ENCODE results near the gene PER2. TPM values are rescaled to one million over a fixed set of nuclear protein-coding genes. Genes with fewer than 3 reads are reported as not detected.

Gene PER2
- polyA plus RNA-seq, 2 of the 4 experiments (the other 2 are of a cell fraction): 3.4 to 8.5 TPM

DNA sequence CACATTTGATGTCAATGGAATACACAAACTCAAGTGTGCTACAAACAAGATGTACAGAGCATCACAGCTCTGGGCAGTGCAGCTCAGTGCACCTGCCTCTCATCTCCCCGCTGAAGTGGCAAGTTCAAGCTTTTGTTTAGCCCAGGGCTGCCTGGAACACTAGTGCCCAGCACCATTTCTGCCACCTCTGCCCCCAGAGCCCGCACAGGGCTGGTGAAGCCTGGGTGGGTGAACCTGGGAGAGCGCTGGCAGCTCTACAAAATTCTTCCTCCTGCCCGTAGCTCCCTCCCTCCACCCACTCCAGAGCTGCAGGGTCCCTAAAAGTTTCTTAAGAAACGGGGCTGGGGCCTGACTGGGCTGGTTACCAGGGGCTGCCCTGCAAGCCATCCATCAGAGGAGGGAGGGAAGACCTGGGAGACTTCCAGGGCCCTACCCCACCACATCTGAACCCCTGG is 50.1 kb downstream of the PER2 start:
- CTCF ChIA-PET: interaction anchor here (0.6 to 3.4 kb wide), 7 partner anchors 10 to 257 kb away, joined by 3 to 18 read pairs (median 3); partner anchors contain the start of gene ILKAP
- peaks cover 9% of the 10 kb centered on the region; the same call in 1 of the 3 replicates for H3K4me1 ChIP-seq

DNA sequence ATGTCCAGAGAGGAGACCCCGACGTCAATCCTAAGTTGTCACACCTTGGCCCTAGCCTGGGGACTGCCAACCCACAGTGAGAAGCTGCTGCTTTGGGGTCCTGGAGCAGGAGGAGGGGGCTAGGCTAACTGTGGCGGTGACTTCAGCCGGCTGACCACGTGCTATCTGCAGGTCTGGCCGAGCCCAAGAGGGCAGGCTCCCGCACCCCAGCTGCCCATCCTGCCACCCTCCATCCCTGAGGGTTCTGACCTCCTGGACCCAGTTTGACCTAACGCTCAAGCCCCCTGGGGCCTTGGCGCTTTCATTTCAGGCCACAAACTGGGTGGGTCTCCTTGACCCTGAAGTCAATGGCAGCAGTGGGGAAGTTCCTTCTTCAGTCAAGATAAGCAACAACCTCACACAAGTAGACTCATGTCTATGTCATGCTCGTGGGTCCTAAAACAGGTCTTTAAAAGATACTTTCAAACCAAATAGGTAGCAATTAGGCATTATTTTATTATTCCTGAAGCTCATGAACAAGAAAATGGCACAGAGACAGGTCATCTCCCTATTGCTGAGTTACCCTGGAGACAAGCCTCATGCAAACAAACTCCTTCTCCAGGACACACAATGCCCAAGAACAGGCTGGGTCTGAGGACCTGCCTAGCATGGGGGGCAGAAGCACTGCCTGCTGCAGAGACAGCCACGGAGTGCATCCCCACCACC is 50.8 kb downstream of the PER2 start:
- DNase-seq (ENCODE audit: low read depth in 1 of 2, low spot score in 1 of 2) (no peak), FAIRE-seq (no peak), ATAC-seq (no peak)
- no peak overlapping the region for H3K4me3 ChIP-seq
- H3K4me1 ChIP-seq: peaks cover 9% of the 10 kb centered on the region; the same call in 1 of the 3 replicates
- WGBS (ENCODE audit: missing lambda C conversion rate): 86% methylated on average over 11 of the region's 11 CpGs
- H3K4me2 ChIP-seq: no peak overlapping the region
- ChIA-PET CTCF (interaction anchor here (0.6 to 1.3 kb wide), 3 partner anchors 20 to 256 kb away, joined by 3 read pairs; no protein-coding TSS in a partner anchor), POLR2A (no interaction called here)
- no peak overlapping the region for H3K27ac ChIP-seq
- TF ChIP-seq SMC3 (IDR thresholded peaks at IDR 0.05) (no peak), ESRRA (IDR thresholded peaks at IDR 0.05; ENCODE audit: borderline replicate concordance, low read length) (no peak)
- H3K9me3 ChIP-seq: no peaks in the 10 kb centered on the region

More for the DNA sequence above, 50.1 kb downstream of the PER2 start:
- TF ChIP-seq EP300 (IDR thresholded peaks at IDR 0.05) (no peak), CEBPB (IDR thresholded peaks at IDR 0.05) (no peak), JUNB (IDR thresholded peaks at IDR 0.05) (no peak), CBX2 (IDR thresholded peaks at IDR 0.05; ENCODE audit: borderline replicate concordance, low read depth) (no peak), HOXB5 (CRISPR knock-in tag; IDR thresholded peaks at IDR 0.05) (no peak), TFCP2L1 (CRISPR knock-in tag; IDR thresholded peaks at IDR 0.05) (no peak), POLR2AphosphoS2 (conservative IDR thresholded peaks at IDR 0.05; ENCODE audit: low read length) (no peak), CHD2 (IDR thresholded peaks at IDR 0.05; ENCODE audit: low read length, partially characterized antibody) (no peak), NR3C1 (IDR thresholded peaks at IDR 0.05) (no peak), HDAC2 (IDR thresholded peaks at IDR 0.05) (no peak), ZC3H11A (IDR thresholded peaks at IDR 0.05) (no peak), ESRRA (IDR thresholded peaks at IDR 0.05; ENCODE audit: borderline replicate concordance, low read length) (no peak), EHF (CRISPR knock-in tag; IDR thresholded peaks at IDR 0.05) (no peak), FOSL2 (IDR thresholded peaks at IDR 0.05) (no peak), FOSL2 (CRISPR knock-in tag; IDR thresholded peaks at IDR 0.05) (no peak), RCOR1 (IDR thresholded peaks at IDR 0.05; ENCODE audit: low read depth, low read length) (no peak), NPAS2 (CRISPR knock-in tag; IDR thresholded peaks at IDR 0.05; ENCODE audit: borderline replicate concordance) (no peak)
- TF ChIP-seq, protein P1, sequence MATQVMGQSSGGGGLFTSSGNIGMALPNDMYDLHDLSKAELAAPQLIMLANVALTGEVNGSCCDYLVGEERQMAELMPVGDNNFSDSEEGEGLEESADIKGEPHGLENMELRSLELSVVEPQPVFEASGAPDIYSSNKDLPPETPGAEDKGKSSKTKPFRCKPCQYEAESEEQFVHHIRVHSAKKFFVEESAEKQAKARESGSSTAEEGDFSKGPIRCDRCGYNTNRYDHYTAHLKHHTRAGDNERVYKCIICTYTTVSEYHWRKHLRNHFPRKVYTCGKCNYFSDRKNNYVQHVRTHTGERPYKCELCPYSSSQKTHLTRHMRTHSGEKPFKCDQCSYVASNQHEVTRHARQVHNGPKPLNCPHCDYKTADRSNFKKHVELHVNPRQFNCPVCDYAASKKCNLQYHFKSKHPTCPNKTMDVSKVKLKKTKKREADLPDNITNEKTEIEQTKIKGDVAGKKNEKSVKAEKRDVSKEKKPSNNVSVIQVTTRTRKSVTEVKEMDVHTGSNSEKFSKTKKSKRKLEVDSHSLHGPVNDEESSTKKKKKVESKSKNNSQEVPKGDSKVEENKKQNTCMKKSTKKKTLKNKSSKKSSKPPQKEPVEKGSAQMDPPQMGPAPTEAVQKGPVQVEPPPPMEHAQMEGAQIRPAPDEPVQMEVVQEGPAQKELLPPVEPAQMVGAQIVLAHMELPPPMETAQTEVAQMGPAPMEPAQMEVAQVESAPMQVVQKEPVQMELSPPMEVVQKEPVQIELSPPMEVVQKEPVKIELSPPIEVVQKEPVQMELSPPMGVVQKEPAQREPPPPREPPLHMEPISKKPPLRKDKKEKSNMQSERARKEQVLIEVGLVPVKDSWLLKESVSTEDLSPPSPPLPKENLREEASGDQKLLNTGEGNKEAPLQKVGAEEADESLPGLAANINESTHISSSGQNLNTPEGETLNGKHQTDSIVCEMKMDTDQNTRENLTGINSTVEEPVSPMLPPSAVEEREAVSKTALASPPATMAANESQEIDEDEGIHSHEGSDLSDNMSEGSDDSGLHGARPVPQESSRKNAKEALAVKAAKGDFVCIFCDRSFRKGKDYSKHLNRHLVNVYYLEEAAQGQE (IDR thresholded peaks at IDR 0.05): no peak
- TF ChIP-seq, protein P2, sequence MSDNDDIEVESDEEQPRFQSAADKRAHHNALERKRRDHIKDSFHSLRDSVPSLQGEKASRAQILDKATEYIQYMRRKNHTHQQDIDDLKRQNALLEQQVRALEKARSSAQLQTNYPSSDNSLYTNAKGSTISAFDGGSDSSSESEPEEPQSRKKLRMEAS (IDR thresholded peaks at IDR 0.05): no peak
- TF ChIP-seq, protein P3, sequence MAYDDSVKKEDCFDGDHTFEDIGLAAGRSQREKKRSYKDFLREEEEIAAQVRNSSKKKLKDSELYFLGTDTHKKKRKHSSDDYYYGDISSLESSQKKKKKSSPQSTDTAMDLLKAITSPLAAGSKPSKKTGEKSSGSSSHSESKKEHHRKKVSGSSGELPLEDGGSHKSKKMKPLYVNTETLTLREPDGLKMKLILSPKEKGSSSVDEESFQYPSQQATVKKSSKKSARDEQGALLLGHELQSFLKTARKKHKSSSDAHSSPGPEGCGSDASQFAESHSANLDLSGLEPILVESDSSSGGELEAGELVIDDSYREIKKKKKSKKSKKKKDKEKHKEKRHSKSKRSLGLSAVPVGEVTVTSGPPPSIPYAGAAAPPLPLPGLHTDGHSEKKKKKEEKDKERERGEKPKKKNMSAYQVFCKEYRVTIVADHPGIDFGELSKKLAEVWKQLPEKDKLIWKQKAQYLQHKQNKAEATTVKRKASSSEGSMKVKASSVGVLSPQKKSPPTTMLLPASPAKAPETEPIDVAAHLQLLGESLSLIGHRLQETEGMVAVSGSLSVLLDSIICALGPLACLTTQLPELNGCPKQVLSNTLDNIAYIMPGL (CRISPR knock-in tag; IDR thresholded peaks at IDR 0.05; ENCODE audit: borderline replicate concordance): no peak
- TF ChIP-seq, protein P4, sequence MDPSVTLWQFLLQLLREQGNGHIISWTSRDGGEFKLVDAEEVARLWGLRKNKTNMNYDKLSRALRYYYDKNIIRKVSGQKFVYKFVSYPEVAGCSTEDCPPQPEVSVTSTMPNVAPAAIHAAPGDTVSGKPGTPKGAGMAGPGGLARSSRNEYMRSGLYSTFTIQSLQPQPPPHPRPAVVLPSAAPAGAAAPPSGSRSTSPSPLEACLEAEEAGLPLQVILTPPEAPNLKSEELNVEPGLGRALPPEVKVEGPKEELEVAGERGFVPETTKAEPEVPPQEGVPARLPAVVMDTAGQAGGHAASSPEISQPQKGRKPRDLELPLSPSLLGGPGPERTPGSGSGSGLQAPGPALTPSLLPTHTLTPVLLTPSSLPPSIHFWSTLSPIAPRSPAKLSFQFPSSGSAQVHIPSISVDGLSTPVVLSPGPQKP (IDR thresholded peaks at IDR 0.05; ENCODE audit: low read depth, low read length): no peak
- Histone ChIP-seq H3K27ac (no peak overlapping the region), H3K4me2 (no peak overlapping the region), H3K9me3 (no peaks in the 10 kb centered on the region), H3K4me3 (no peak overlapping the region)
- ATAC-seq (no peak), FAIRE-seq (no peak), DNase-seq (ENCODE audit: low read depth in 1 of 2, low spot score in 1 of 2) (no peak)
- POLR2A ChIA-PET: interaction anchor here (2.0 kb wide), 1 partner anchor 177 kb away, joined by 5 read pairs; the partner anchor contains the start of gene SCLY
- WGBS (ENCODE audit: missing lambda C conversion rate): 95% methylated on average over 4 of the region's 5 CpGs

Measured in A549 (cell line).